ENCODE data around the gene MAP6.
A peak's percentile ranks its signal among the peaks of the same experiment; 100 is the strongest.

Gene MAP6

GRCh38 chr11:75560644-75561043, 108.2 kb downstream of the MAP6 start:
- TF ChIP-seq, protein P1, sequence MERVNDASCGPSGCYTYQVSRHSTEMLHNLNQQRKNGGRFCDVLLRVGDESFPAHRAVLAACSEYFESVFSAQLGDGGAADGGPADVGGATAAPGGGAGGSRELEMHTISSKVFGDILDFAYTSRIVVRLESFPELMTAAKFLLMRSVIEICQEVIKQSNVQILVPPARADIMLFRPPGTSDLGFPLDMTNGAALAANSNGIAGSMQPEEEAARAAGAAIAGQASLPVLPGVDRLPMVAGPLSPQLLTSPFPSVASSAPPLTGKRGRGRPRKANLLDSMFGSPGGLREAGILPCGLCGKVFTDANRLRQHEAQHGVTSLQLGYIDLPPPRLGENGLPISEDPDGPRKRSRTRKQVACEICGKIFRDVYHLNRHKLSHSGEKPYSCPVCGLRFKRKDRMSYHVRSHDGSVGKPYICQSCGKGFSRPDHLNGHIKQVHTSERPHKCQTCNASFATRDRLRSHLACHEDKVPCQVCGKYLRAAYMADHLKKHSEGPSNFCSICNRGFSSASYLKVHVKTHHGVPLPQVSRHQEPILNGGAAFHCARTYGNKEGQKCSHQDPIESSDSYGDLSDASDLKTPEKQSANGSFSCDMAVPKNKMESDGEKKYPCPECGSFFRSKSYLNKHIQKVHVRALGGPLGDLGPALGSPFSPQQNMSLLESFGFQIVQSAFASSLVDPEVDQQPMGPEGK (CRISPR knock-in tag; IDR thresholded peaks at IDR 0.05; ENCODE audit: borderline replicate concordance) = no peak
- TF ChIP-seq ARNTL (CRISPR knock-in tag; IDR thresholded peaks at IDR 0.05; ENCODE audit: borderline replicate concordance, low read depth) = no peak
- TF ChIP-seq, protein P2, sequence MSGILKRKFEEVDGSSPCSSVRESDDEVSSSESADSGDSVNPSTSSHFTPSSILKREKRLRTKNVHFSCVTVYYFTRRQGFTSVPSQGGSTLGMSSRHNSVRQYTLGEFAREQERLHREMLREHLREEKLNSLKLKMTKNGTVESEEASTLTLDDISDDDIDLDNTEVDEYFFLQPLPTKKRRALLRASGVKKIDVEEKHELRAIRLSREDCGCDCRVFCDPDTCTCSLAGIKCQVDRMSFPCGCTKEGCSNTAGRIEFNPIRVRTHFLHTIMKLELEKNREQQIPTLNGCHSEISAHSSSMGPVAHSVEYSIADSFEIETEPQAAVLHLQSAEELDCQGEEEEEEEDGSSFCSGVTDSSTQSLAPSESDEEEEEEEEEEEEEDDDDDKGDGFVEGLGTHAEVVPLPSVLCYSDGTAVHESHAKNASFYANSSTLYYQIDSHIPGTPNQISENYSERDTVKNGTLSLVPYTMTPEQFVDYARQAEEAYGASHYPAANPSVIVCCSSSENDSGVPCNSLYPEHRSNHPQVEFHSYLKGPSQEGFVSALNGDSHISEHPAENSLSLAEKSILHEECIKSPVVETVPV (CRISPR knock-in tag; IDR thresholded peaks at IDR 0.05) = no peak
- TF ChIP-seq, protein P3, sequence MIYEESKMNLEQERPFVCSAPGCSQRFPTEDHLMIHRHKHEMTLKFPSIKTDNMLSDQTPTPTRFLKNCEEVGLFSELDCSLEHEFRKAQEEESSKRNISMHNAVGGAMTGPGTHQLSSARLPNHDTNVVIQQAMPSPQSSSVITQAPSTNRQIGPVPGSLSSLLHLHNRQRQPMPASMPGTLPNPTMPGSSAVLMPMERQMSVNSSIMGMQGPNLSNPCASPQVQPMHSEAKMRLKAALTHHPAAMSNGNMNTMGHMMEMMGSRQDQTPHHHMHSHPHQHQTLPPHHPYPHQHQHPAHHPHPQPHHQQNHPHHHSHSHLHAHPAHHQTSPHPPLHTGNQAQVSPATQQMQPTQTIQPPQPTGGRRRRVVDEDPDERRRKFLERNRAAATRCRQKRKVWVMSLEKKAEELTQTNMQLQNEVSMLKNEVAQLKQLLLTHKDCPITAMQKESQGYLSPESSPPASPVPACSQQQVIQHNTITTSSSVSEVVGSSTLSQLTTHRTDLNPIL (CRISPR knock-in tag; IDR thresholded peaks at IDR 0.05; ENCODE audit: low read depth) = no peak
- TF ChIP-seq SNAI2 (CRISPR knock-in tag; IDR thresholded peaks at IDR 0.05) = no peak
- TF ChIP-seq ESRRG (CRISPR knock-in tag; IDR thresholded peaks at IDR 0.05) = no peak
- no peak for TF ChIP-seq CSDC2 (CRISPR knock-in tag; IDR thresholded peaks at IDR 0.05)
- no peak for TF ChIP-seq POU6F1 (CRISPR knock-in tag; IDR thresholded peaks at IDR 0.05; ENCODE audit: borderline replicate concordance, low read depth)
- TF ChIP-seq GLIS3 (CRISPR knock-in tag; IDR thresholded peaks at IDR 0.05) = no peak
- TF ChIP-seq ZNF70 (CRISPR knock-in tag; IDR thresholded peaks at IDR 0.05) = no peak
- no peak for TF ChIP-seq ZNF8 (CRISPR knock-in tag; IDR thresholded peaks at IDR 0.05)
- TF ChIP-seq RARB (CRISPR knock-in tag; IDR thresholded peaks at IDR 0.05) = no peak
- no peak for TF ChIP-seq ZNF565 (CRISPR knock-in tag; conservative IDR thresholded peaks at IDR 0.05; ENCODE audit: low read depth)
- no peak for TF ChIP-seq TCF4 (CRISPR knock-in tag; IDR thresholded peaks at IDR 0.05; ENCODE audit: borderline replicate concordance)
- no peak for ATAC-seq

GRCh38 chr11:75558939-75559843, 109.6 kb downstream of the MAP6 start:
- peak; percentile 6 for ATAC-seq
- TF ChIP-seq, protein P3 (CRISPR knock-in tag; IDR thresholded peaks at IDR 0.05; ENCODE audit: low read depth) = no peak
- no peak for TF ChIP-seq ISL1 (CRISPR knock-in tag; IDR thresholded peaks at IDR 0.05)
- TF ChIP-seq ESRRG (CRISPR knock-in tag; IDR thresholded peaks at IDR 0.05) = no peak
- no peak for TF ChIP-seq PPARA (CRISPR knock-in tag; IDR thresholded peaks at IDR 0.05; ENCODE audit: borderline replicate concordance)
- TF ChIP-seq, protein P4, sequence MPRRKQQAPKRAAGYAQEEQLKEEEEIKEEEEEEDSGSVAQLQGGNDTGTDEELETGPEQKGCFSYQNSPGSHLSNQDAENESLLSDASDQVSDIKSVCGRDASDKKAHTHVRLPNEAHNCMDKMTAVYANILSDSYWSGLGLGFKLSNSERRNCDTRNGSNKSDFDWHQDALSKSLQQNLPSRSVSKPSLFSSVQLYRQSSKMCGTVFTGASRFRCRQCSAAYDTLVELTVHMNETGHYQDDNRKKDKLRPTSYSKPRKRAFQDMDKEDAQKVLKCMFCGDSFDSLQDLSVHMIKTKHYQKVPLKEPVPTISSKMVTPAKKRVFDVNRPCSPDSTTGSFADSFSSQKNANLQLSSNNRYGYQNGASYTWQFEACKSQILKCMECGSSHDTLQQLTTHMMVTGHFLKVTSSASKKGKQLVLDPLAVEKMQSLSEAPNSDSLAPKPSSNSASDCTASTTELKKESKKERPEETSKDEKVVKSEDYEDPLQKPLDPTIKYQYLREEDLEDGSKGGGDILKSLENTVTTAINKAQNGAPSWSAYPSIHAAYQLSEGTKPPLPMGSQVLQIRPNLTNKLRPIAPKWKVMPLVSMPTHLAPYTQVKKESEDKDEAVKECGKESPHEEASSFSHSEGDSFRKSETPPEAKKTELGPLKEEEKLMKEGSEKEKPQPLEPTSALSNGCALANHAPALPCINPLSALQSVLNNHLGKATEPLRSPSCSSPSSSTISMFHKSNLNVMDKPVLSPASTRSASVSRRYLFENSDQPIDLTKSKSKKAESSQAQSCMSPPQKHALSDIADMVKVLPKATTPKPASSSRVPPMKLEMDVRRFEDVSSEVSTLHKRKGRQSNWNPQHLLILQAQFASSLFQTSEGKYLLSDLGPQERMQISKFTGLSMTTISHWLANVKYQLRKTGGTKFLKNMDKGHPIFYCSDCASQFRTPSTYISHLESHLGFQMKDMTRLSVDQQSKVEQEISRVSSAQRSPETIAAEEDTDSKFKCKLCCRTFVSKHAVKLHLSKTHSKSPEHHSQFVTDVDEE (CRISPR knock-in tag; IDR thresholded peaks at IDR 0.05) = no peak
- TF ChIP-seq TCF4 (CRISPR knock-in tag; IDR thresholded peaks at IDR 0.05; ENCODE audit: borderline replicate concordance) = no peak
- no peak for TF ChIP-seq TOX (CRISPR knock-in tag; IDR thresholded peaks at IDR 0.05; ENCODE audit: borderline replicate concordance)
- TF ChIP-seq BACH2 (CRISPR knock-in tag; IDR thresholded peaks at IDR 0.05; ENCODE audit: borderline replicate concordance) = no peak
- TF ChIP-seq OSR1 (CRISPR knock-in tag; IDR thresholded peaks at IDR 0.05) = no peak
- TF ChIP-seq CSDC2 (CRISPR knock-in tag; IDR thresholded peaks at IDR 0.05) = no peak
- TF ChIP-seq ZNF70 (CRISPR knock-in tag; IDR thresholded peaks at IDR 0.05) = no peak
- TF ChIP-seq, protein P2 (CRISPR knock-in tag; IDR thresholded peaks at IDR 0.05) = no peak
- no peak for TF ChIP-seq POU6F1 (CRISPR knock-in tag; IDR thresholded peaks at IDR 0.05; ENCODE audit: borderline replicate concordance, low read depth)
- TF ChIP-seq ZNF8 (CRISPR knock-in tag; IDR thresholded peaks at IDR 0.05) = no peak
- TF ChIP-seq RARB (CRISPR knock-in tag; IDR thresholded peaks at IDR 0.05) = no peak

Measured in SK-N-SH treated with all-trans-retinoic acid at 6 μM for 48 hours (cell line).